Uterus (tissue), 2 donors: Measurements from ENCODE around the gene ATP6V0E1.

Source experiments
- CTCF ChIP-seq, 4 experiments: fragments of 200-600 bp in 2 of 4; fragments of 450-650 bp in 2 of 4; sonication (generic) in 2 of 4; IDR thresholded peaks; one replicate each; pipeline ENCODE4 v1.5.1; 2016 to 2019; ENCODE audit warnings: antibody characterized with exemption in 4 of 4, mild to moderate bottlenecking in 2 of 4, moderate library complexity in 1 of 4
- POLR2A ChIP-seq, 2 donors: fragments of 450-650 bp; IDR thresholded peaks; one replicate each; pipeline ENCODE4 v1.6.1; 2016; ENCODE audit warnings: antibody characterized with exemption in 2 of 2, mild to moderate bottlenecking in 1 of 2, moderate library complexity in 1 of 2

- no peak for TF ChIP-seq POLR2A (IDR thresholded peaks at IDR 0.05)
- TF ChIP-seq CTCF (IDR thresholded peaks at IDR 0.05): no peak
Observed at GRCh38 chr5:172940268-172941066, 43.1 kb upstream of the ATP6V0E1 start.
